ENCODE measurements around the gene TEAD4.

The TEAD4 gene

DNA sequence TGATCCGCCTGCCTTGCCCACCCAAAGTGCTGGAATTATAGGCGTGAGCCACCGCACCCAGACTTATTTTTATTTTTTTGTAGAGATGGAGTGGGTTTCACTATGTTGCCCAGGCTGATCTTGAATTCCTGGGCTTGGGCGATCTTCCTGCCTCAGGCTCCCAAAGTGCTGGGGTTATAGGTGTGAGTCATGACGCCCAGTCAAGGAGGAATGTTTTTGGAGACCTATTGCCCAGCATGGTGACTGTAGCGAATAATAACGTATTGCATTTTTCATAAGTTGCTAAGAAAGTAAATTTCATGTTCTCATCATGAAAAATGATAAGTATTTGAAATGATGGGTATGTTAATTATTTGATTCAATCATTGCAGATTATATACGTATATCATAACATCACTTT lies 46.5 kb downstream of the TEAD4 start:
- Histone ChIP-seq H3K36me3 (ENCODE audit: insufficient read depth, low read length) (no peaks in the 10 kb centered on the region), H3K4me2 (ENCODE audit: insufficient read depth, low read length) (no peak overlapping the region), H3K9ac (ENCODE audit: low read depth, low read length) (no peak overlapping the region), H3K27ac (ENCODE audit: low read length) (no peak overlapping the region), H3K27me3 (ENCODE audit: insufficient read depth, low read length, poor library complexity) (peaks cover 11% of the 10 kb centered on the region), H3K4me3 (ENCODE audit: low read depth in 1 of 2, low read length in 2 of 2) (no peak overlapping the region), H3K79me2 (ENCODE audit: insufficient read depth, low read length) (no peaks in the 10 kb centered on the region), H3K9me3 (ENCODE audit: insufficient read depth, low read length, severe bottlenecking) (no peaks in the 10 kb centered on the region), H3K4me1 (ENCODE audit: insufficient read depth, low read length) (no peaks in the 10 kb centered on the region), H2AFZ (ENCODE audit: low read depth, low read length) (no peak overlapping the region), H4K20me1 (ENCODE audit: insufficient read depth, low read length) (no peaks in the 10 kb centered on the region; the same call in 1 of the 2 replicates)
- ATAC-seq (ENCODE audit: insufficient read depth, low read depth) (no peak), DNase-seq (no peak)
- TF ChIP-seq CTCF (IDR thresholded peaks at IDR 0.05; ENCODE audit: borderline replicate concordance, extremely low read depth, low read length, poor library complexity, severe bottlenecking) = no peak
- no peak for TF ChIP-seq EZH2 (IDR thresholded peaks at IDR 0.05; ENCODE audit: borderline replicate concordance, low read depth, low read length, severe bottlenecking)

- Histone ChIP-seq H2AFZ (ENCODE audit: low read depth, low read length) (no peak overlapping the region), H4K20me1 (ENCODE audit: insufficient read depth, low read length) (no peaks in the 10 kb centered on the region; the same call in 1 of the 2 replicates), H3K4me3 (ENCODE audit: low read depth in 1 of 2, low read length in 2 of 2) (no peak overlapping the region), H3K9ac (ENCODE audit: low read depth, low read length) (no peak overlapping the region), H3K27me3 (ENCODE audit: insufficient read depth, low read length, poor library complexity) (peaks cover 3% of the 10 kb centered on the region), H3K36me3 (ENCODE audit: insufficient read depth, low read length) (no peaks in the 10 kb centered on the region), H3K79me2 (ENCODE audit: insufficient read depth, low read length) (no peaks in the 10 kb centered on the region), H3K4me1 (ENCODE audit: insufficient read depth, low read length) (no peaks in the 10 kb centered on the region), H3K4me2 (ENCODE audit: insufficient read depth, low read length) (no peak overlapping the region), H3K9me3 (ENCODE audit: insufficient read depth, low read length, severe bottlenecking) (no peaks in the 10 kb centered on the region), H3K27ac (ENCODE audit: low read length) (no peak overlapping the region)
- no peak for ATAC-seq (ENCODE audit: insufficient read depth, low read depth)
- TF ChIP-seq CTCF (IDR thresholded peaks at IDR 0.05; ENCODE audit: borderline replicate concordance, extremely low read depth, low read length, poor library complexity, severe bottlenecking) (no peak), EZH2 (IDR thresholded peaks at IDR 0.05; ENCODE audit: borderline replicate concordance, low read depth, low read length, severe bottlenecking) (no peak)
- no peak for DNase-seq
Measured at GRCh38 chr12:3009780-3010179, 50.6 kb downstream of the TEAD4 start.

DNA sequence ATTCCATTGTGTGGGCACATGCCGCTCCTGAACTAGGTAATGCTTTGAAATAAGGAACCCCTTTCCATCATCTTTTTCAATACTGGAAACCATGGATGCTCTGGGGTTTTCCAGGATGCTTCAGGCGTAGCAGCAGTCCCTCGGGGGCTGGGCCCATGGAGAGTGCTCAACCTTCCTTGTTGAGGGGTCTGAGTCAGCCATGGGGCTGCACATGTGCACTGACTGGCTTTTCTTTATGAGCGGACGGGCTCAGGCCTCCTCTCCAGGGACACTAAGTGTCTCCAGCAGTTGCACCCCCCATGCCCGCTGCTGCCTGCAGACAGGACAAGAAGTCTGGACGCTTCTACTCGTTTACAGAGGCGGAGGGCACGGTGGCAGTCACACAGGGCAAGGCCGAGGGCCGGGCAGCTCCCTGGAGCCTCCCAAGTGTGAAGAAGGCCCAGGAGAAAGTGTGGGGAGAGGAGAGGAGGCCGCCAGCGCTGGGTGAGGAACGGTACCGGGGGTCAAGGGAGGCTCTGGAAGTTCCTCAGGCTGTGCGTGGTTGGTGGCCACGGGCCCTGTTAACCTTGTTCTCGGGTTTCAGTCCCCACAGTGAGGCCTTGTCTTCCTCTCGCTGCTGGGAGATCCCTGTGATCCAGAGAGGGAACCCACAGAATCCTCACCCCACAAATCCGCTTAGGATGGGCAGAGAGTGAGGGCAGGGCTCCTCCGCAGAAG lies 51.2 kb downstream of the TEAD4 start:
- no peaks in the 10 kb centered on the region for H3K36me3 ChIP-seq (ENCODE audit: insufficient read depth, low read length)
- H2AFZ ChIP-seq (ENCODE audit: low read depth, low read length) = no peak overlapping the region
- H3K27me3 ChIP-seq (ENCODE audit: insufficient read depth, low read length, poor library complexity) = peaks cover 3% of the 10 kb centered on the region
- TF ChIP-seq EZH2 (IDR thresholded peaks at IDR 0.05; ENCODE audit: borderline replicate concordance, low read depth, low read length, severe bottlenecking) (no peak), CTCF (IDR thresholded peaks at IDR 0.05; ENCODE audit: borderline replicate concordance, extremely low read depth, low read length, poor library complexity, severe bottlenecking) (no peak)
- no peak overlapping the region for H3K4me3 ChIP-seq (ENCODE audit: low read depth in 1 of 2, low read length in 2 of 2)
- no peak overlapping the region for H3K4me2 ChIP-seq (ENCODE audit: insufficient read depth, low read length)
- DNase-seq = no peak
- no peaks in the 10 kb centered on the region for H3K79me2 ChIP-seq (ENCODE audit: insufficient read depth, low read length)
- no peaks in the 10 kb centered on the region for H3K9me3 ChIP-seq (ENCODE audit: insufficient read depth, low read length, severe bottlenecking)
- no peak overlapping the region for H3K9ac ChIP-seq (ENCODE audit: low read depth, low read length)
- no peak for ATAC-seq (ENCODE audit: insufficient read depth, low read depth)
- H3K4me1 ChIP-seq (ENCODE audit: insufficient read depth, low read length) = no peaks in the 10 kb centered on the region
- H3K27ac ChIP-seq (ENCODE audit: low read length) = no peak overlapping the region
- no peaks in the 10 kb centered on the region; the same call in 1 of the 2 replicates for H4K20me1 ChIP-seq (ENCODE audit: insufficient read depth, low read length)
